Measurements from ENCODE around the gene FUT6.

FUT6 gene

GRCh38 chr19:5800361-5801270, 38.9 kb downstream of the FUT6 start:
- no peak for TF ChIP-seq CTCF (IDR thresholded peaks at IDR 0.05)
- no peak overlapping the region for H3K4me3 ChIP-seq
- no peak for DNase-seq (ENCODE audit: low spot score)
- no peak overlapping the region for H3K27ac ChIP-seq

- no peak overlapping the region for H3K27ac ChIP-seq
- no peak overlapping the region for H3K4me3 ChIP-seq
- DNase-seq (ENCODE audit: low spot score): no peak
- TF ChIP-seq CTCF (IDR thresholded peaks at IDR 0.05): no peak
Observed at GRCh38 chr19:5799247-5800241, 40.0 kb downstream of the FUT6 start.

- DNase-seq (ENCODE audit: low spot score): no peak
- H3K4me3 ChIP-seq: no peak overlapping the region
- TF ChIP-seq CTCF (IDR thresholded peaks at IDR 0.05): no peak
- no peak overlapping the region for H3K27ac ChIP-seq
Observed at GRCh38 chr19:5798244-5798643, 41.3 kb downstream of the FUT6 start.

- no peak for DNase-seq (ENCODE audit: low spot score)
- H3K4me3 ChIP-seq: no peak overlapping the region
- no peak for TF ChIP-seq CTCF (IDR thresholded peaks at IDR 0.05)
- no peak overlapping the region for H3K27ac ChIP-seq
Observed at GRCh38 chr19:5795382-5795919, 44.1 kb downstream of the FUT6 start.

GRCh38 chr19:5793188-5793587, 46.3 kb downstream of the FUT6 start:
- Histone ChIP-seq H3K27ac (no peak overlapping the region), H3K4me3 (no peak overlapping the region)
- DNase-seq (ENCODE audit: low spot score): no peak
- no peak for TF ChIP-seq CTCF (IDR thresholded peaks at IDR 0.05)

GRCh38 chr19:5792224-5792623, 47.3 kb downstream of the FUT6 start:
- Histone ChIP-seq H3K4me3 (no peak overlapping the region), H3K27ac (no peak overlapping the region)
- no peak for DNase-seq (ENCODE audit: low spot score)
- no peak for TF ChIP-seq CTCF (IDR thresholded peaks at IDR 0.05)

Measured in coronary artery (tissue), 2 donors.